Psoas muscle (tissue), 8 donors: ENCODE results near the gene EPHA2. TPM values are rescaled to one million over a fixed set of nuclear protein-coding genes. Genes with fewer than 3 reads are reported as not detected.

Source experiments
- ATAC-seq, 4 donors: fragments of 200-7000 bp; cut with Tn5 transposase; one replicate each; pipeline ENCODE4 v1.9.1; 2020; ENCODE audit warnings: moderate library complexity in 3 of 4, mild to moderate bottlenecking in 2 of 4
- DNase-seq, 2 donors: peaks; one replicate each; pipeline ENCODE4 v3.0.0-alpha.2; 2020
- H3K27ac ChIP-seq: fragments of 200-600 bp; one replicate; pipeline ENCODE4 v1.8.0; 2022
- H3K27me3 ChIP-seq, 3 donors: fragments of 200-600 bp in 1 of 3; one replicate each; pipeline versions ENCODE4 v1.6.1 to v1.8.0; 2013 to 2022; ENCODE audit warnings: low read length in 2 of 3, mild to moderate bottlenecking in 2 of 3, moderate library complexity in 1 of 3; ENCODE audit not compliant: insufficient read depth in 3 of 3
- H3K36me3 ChIP-seq, 2 donors: fragments of 200-600 bp in 1 of 2; one replicate each; pipeline versions ENCODE4 v1.6.1 to v1.8.0; 2013 to 2022; ENCODE audit warnings: low read depth in 1 of 2, mild to moderate bottlenecking in 1 of 2, moderate library complexity in 1 of 2; ENCODE audit not compliant: insufficient read depth in 1 of 2
- H3K4me1 ChIP-seq: fragments of 200-600 bp; one replicate; pipeline ENCODE4 v1.8.0; 2022
- H3K4me3 ChIP-seq: fragments of 200-600 bp; one replicate; pipeline ENCODE4 v1.8.0; 2022; ENCODE audit warnings: mild to moderate bottlenecking
- H3K9me3 ChIP-seq: fragments of 200-600 bp; one replicate; pipeline ENCODE4 v1.8.0; 2022
- CTCF ChIP-seq: fragments of 200-600 bp; IDR thresholded peaks from one replicate; pipeline ENCODE4 v1.8.0; 2022; ENCODE audit warnings: antibody characterized with exemption
- WGBS, 3 donors: extraction: QIAGEN DNeasy Blood & Tissue Kit; methylation state at CpG; one replicate each; pipeline versions ENCODE4 v1.1.6 to v1.1.7; 2013; 5-methylcytosine and 5-hydroxymethylcytosine counted together
- intact Hi-C, 2 donors: fragments of 100-400 bp; cut with DNase I; formaldehyde crosslinking; loops; one replicate each; pipeline versions ENCODE4 v1.11.0 to v1.14.2; 2022
- polyA plus RNA-seq, 3 donors: library from polyadenylated mRNA; stranded (reverse); fragments of 200-250 nt; gene quantifications; one replicate each; pipeline ENCODE4 v1.2.3, GENCODE V29; 2013
- total RNA-seq, 4 donors: library from RNA; stranded (reverse); fragmentation: NEBNext Ultra II Directional in 2 of 4; extraction: Animal tissue kit (Norgen Biotek cat#: 25700) in 2 of 4; gene quantifications; one replicate each; pipeline versions ENCODE4 v1.2.1 to v1.2.4, GENCODE V29; 2021 to 2023
- donor health status: healthy with polysubstance abuse.
- donor health status: DM: no; HTN: no; CAD: no; lungs with moderate emphysema.
- donor health status: Bipolar disorder and iron deficiency.
- donor health status: healthy.
- donor health status: DM: yes; HTN: yes; CAD: no.
- donor health status: DM: no; HTN: no; CAD: no.
- donor health status: DM: no; HTN: no; CAD: no.
- donor health status: DM: yes; HTN: yes; CAD: no.

The EPHA2 gene
- total and polyA plus RNA-seq, 7 donors = 1.3 to 8.0 (median 3.2) TPM

- no peak overlapping the region for H3K4me3 ChIP-seq
- no peaks in the 10 kb centered on the region for H3K4me1 ChIP-seq
- no peaks in the 10 kb centered on the region for H3K9me3 ChIP-seq
- intact Hi-C loops = no loop called here
- no peaks in the 10 kb centered on the region for H3K27me3 ChIP-seq
- H3K36me3 ChIP-seq = peaks cover 0 to 11% of the 10 kb centered on the region in 2 donors
- TF ChIP-seq CTCF = no peak
- DNase-seq (no peak), ATAC-seq (no peak)
- WGBS, 3 donors = 69 to 79% (median 78%) methylated on average over 4 of the region's 4 CpGs
- H3K27ac ChIP-seq = no peak overlapping the region
Observed at GRCh38 chr1:16120940-16121410, 34.9 kb downstream of the EPHA2 start.

- Histone ChIP-seq H3K27me3 (no peaks in the 10 kb centered on the region), H3K36me3 (peaks cover 0 to 11% of the 10 kb centered on the region in 2 donors), H3K9me3 (no peaks in the 10 kb centered on the region), H3K27ac (no peak overlapping the region), H3K4me1 (no peaks in the 10 kb centered on the region), H3K4me3 (no peak overlapping the region)
- DNase-seq (no peak), ATAC-seq (no peak)
- TF ChIP-seq CTCF = no peak
- WGBS, 3 donors = 77 to 89% (median 89%) methylated on average over 1 of the region's 1 CpG
- intact Hi-C loops = no loop called here
Observed at GRCh38 chr1:16120407-16120806, 35.5 kb downstream of the EPHA2 start.

- ATAC-seq (no peak), DNase-seq (no peak)
- Histone ChIP-seq H3K4me1 (no peaks in the 10 kb centered on the region), H3K9me3 (no peaks in the 10 kb centered on the region), H3K27ac (no peak overlapping the region), H3K36me3 (peaks cover 0 to 11% of the 10 kb centered on the region in 2 donors), H3K27me3 (no peaks in the 10 kb centered on the region), H3K4me3 (no peak overlapping the region)
- WGBS, 3 donors = 81 to 92% (median 83%) methylated on average over 10 of the region's 10 CpGs
- no peak for TF ChIP-seq CTCF
- intact Hi-C loops = no loop called here
Observed at GRCh38 chr1:16119926-16120325, 35.9 kb downstream of the EPHA2 start.

- no peak for TF ChIP-seq CTCF
- Histone ChIP-seq H3K27ac (no peak overlapping the region), H3K4me1 (no peaks in the 10 kb centered on the region), H3K4me3 (no peak overlapping the region), H3K27me3 (no peaks in the 10 kb centered on the region), H3K36me3 (peaks cover 0 to 6% of the 10 kb centered on the region in 2 donors), H3K9me3 (no peaks in the 10 kb centered on the region)
- intact Hi-C loops = no loop called here
- 66 to 77% (median 72%) methylated on average over 6 of the region's 6 CpGs for WGBS, 3 donors
- ATAC-seq (no peak), DNase-seq (peak in 1 of 2 donors; percentile 36)
Observed at GRCh38 chr1:16119504-16119903, 36.4 kb downstream of the EPHA2 start.

- Histone ChIP-seq H3K36me3 (no peaks in the 10 kb centered on the region), H3K4me1 (no peaks in the 10 kb centered on the region), H3K4me3 (no peak overlapping the region), H3K27ac (no peak overlapping the region), H3K27me3 (no peaks in the 10 kb centered on the region), H3K9me3 (no peaks in the 10 kb centered on the region)
- 68 to 73% (median 71%) methylated on average over 8 to 9 of the region's 9 CpGs for WGBS, 3 donors
- ATAC-seq (no peak), DNase-seq (no peak)
- no peak for TF ChIP-seq CTCF
- intact Hi-C loops = no loop called here
Observed at GRCh38 chr1:16118706-16119105, 37.2 kb downstream of the EPHA2 start.
